Ascending aorta (tissue), 2 donors: Measurements from ENCODE around the gene DCST2. TPM values are rescaled to one million over a fixed set of nuclear protein-coding genes. Genes with fewer than 3 reads are reported as not detected.

Source experiments
- DNase-seq, 2 donors: peaks; one replicate each; pipeline ENCODE4 v3.0.0-alpha.2; 2019; ENCODE audit warnings: low spot score in 2 of 2
- H3K27ac ChIP-seq, 2 donors: fragments of 200-600 bp; sonication (generic); one replicate each; pipeline ENCODE4 v1.5.1; 2016 to 2017; ENCODE audit warnings: mild to moderate bottlenecking in 1 of 2
- H3K27me3 ChIP-seq: fragments of 200-600 bp; sonication (generic); one replicate; pipeline ENCODE4 v1.5.1; 2017
- H3K36me3 ChIP-seq, 2 donors: fragments of 200-600 bp; sonication (generic); one replicate each; pipeline ENCODE4 v1.5.1; 2016
- H3K4me1 ChIP-seq, 2 donors: fragments of 200-600 bp; sonication (generic); one replicate each; pipeline ENCODE4 v1.5.1; 2016 to 2017; ENCODE audit warnings: mild to moderate bottlenecking in 1 of 2
- H3K4me3 ChIP-seq, 2 donors: fragments of 200-600 bp; sonication (generic); one replicate each; pipeline ENCODE4 v1.5.1; 2016 to 2017; ENCODE audit warnings: mild to moderate bottlenecking in 1 of 2
- H3K9me3 ChIP-seq, 2 donors: fragments of 200-600 bp; sonication (generic); one replicate each; pipeline ENCODE4 v1.5.1; 2016
- intact Hi-C: fragments of 100-400 bp; cut with DNase I; formaldehyde crosslinking; loops from one replicate; pipeline ENCODE4 v1.15.1; 2023
- total RNA-seq: library from RNA; depleted of rRNA; stranded (reverse); fragments of >200 nt; gene quantifications from one replicate; pipeline ENCODE4 v1.1.0, GENCODE V29; 2016
- TF ChIP-seq, protein P1 (sequence below), 3 experiments: fragments of 200-600 bp in 2 of 3; fragments of 450-650 bp in 1 of 3; sonication (generic) in 2 of 3; IDR thresholded peaks; one replicate each; pipeline ENCODE4 v1.5.1; 2016 to 2019; ENCODE audit warnings: antibody characterized with exemption in 3 of 3, mild to moderate bottlenecking in 1 of 3, moderate library complexity in 1 of 3

Gene DCST2
- total RNA-seq, 1 donor from 2014 or later, result 0.64 TPM

DNA sequence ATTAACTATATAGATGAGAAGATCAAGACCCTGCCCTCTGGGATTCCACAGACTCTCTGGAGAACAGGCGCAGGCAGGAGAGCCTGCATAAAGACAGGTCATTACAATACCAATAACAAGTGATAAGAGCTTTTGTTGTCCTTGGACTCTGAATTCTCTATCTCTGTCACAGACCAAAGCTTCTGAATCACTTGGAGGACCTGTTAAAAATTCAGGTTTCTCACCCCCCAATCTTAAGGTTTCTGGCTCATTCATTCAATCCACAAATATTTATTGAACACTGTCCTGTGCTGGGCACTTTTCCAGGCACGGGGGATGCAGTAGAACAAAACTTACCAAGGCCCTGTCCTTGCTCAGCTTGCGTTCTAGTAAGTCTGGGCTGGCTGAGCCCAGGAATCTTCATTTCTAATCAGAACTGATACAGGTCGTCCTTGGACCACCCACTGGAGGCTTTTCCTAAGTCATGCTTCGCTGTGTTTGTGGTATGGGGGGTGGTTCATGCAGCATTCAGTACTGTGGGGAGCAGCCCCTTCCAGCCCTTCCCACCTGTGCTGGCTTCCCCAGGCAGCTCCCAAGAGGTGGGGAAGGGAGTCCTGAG, 31.4 kb upstream of the DCST2 start:
- intact Hi-C loops, result loop anchor here (5.0 kb wide), 1 partner anchor 108 kb away; the partner anchor contains the start of gene PBXIP1
- no peak overlapping the region for H3K27ac ChIP-seq
- TF ChIP-seq, protein P1, sequence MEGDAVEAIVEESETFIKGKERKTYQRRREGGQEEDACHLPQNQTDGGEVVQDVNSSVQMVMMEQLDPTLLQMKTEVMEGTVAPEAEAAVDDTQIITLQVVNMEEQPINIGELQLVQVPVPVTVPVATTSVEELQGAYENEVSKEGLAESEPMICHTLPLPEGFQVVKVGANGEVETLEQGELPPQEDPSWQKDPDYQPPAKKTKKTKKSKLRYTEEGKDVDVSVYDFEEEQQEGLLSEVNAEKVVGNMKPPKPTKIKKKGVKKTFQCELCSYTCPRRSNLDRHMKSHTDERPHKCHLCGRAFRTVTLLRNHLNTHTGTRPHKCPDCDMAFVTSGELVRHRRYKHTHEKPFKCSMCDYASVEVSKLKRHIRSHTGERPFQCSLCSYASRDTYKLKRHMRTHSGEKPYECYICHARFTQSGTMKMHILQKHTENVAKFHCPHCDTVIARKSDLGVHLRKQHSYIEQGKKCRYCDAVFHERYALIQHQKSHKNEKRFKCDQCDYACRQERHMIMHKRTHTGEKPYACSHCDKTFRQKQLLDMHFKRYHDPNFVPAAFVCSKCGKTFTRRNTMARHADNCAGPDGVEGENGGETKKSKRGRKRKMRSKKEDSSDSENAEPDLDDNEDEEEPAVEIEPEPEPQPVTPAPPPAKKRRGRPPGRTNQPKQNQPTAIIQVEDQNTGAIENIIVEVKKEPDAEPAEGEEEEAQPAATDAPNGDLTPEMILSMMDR (IDR thresholded peaks at IDR 0.05), result no peak

DNA sequence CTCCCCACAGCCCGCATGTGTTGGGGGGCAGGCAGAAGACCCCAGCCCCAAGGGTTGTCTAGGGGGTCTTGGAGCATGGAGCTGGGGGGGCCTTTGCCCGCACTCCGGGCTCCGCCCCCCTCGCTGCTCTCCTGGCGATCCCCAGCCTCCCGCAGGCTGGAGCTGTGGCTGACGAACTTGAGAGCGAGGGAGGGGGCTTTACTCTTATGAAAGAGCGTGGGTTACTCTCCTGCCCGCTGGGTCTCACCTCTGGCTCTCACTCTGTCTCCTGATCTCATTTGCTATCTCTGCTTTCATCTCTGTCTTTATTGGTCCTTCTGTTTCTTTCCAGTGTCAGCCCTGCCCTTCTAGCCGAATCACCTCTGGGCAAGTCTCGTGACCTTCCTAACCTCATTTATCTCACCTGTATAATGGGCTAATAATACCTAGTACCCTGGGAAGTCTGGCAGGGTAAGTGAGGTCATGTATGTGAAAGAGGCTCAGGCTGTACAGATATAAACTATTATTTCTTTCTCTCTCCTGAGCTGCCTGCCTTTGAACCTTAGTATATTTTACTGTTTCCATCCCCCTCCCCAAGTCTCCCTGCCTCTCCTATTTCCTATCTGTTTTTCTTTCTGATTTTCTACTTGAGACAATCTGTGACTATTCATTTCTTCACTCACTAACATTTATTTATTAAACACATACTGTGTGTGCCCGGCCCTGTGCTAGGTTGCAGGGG, 30.7 kb upstream of the DCST2 start:
- TF ChIP-seq, protein P1 (IDR thresholded peaks at IDR 0.05), result no peak
- H3K27ac ChIP-seq, result peak overlapping the region in 1 of 2 donors; percentile 65
- intact Hi-C loops, result loop anchor here (5.0 kb wide), 1 partner anchor 107 kb away; the partner anchor contains the start of gene PBXIP1

More for the DNA sequence above, 31.4 kb upstream of the DCST2 start:
- Histone ChIP-seq H3K27me3 (no peaks in the 10 kb centered on the region), H3K4me3 (no peak overlapping the region), H3K9me3 (no peaks in the 10 kb centered on the region), H3K36me3 (peaks cover 2 to 10% of the 10 kb centered on the region in 2 donors), H3K4me1 (peaks cover 14 to 18% of the 10 kb centered on the region in 2 donors)
- DNase-seq, result no peak

DNA sequence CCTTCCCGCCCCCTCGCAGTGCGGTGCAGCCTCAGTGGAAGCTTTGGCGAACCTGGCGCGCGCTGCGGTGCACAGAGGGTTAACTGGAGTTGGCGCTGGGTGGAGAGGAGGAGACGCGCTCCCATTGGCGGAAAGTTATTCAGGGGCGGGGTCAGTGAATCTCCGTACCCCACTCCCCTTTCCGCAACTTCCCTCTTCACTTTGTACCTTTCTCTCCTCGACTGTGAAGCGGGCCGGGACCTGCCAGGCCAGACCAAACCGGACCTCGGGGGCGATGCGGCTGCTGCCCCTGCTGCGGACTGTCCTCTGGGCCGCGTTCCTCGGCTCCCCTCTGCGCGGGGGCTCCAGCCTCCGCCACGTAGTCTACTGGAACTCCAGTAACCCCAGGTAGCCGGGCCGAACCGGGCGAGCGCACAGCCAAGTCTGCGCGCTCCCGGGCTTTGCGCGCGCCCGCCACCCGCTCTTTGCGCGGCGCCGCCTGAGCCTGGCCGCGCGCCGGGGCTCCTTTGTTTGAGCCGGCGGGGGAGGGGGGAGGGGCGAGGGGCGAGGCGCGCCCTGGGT, 30.0 kb upstream of the DCST2 start, which contains the start of gene EFNA4:
Gene EFNA4 (plus strand): TSS at position 191 of the 561 bp plus-strand sequence. CDS start 84 bp downstream, at position 275.
- intact Hi-C loops, result loop anchor here (1.0 to 5.0 kb wide), 2 partner anchors 22 to 106 kb away; partner anchors contain the start of gene PBXIP1
- Histone ChIP-seq H3K36me3 (peaks cover 2 to 19% of the 10 kb centered on the region in 2 donors), H3K27ac (peak within 1 kb of the TSS; percentile 38 to 65), H3K27me3 (no peaks in the 10 kb centered on the region), H3K9me3 (no peaks in the 10 kb centered on the region), H3K4me1 (peaks cover 14 to 18% of the 10 kb centered on the region in 2 donors), H3K4me3 (peak within 1 kb of the TSS; percentile 60 to 93)
- TF ChIP-seq, protein P1 (IDR thresholded peaks at IDR 0.05), result no peak
- peak in 1 of 2 donors; percentile 87 for DNase-seq

More for the DNA sequence above, 30.7 kb upstream of the DCST2 start:
- peaks cover 14 to 18% of the 10 kb centered on the region in 2 donors for H3K4me1 ChIP-seq
- no peak for DNase-seq
- H3K36me3 ChIP-seq, result peaks cover 2 to 16% of the 10 kb centered on the region in 2 donors
- no peaks in the 10 kb centered on the region for H3K9me3 ChIP-seq
- H3K4me3 ChIP-seq, result peak overlapping the region; percentile 60 to 93
- H3K27me3 ChIP-seq, result no peaks in the 10 kb centered on the region

DNA sequence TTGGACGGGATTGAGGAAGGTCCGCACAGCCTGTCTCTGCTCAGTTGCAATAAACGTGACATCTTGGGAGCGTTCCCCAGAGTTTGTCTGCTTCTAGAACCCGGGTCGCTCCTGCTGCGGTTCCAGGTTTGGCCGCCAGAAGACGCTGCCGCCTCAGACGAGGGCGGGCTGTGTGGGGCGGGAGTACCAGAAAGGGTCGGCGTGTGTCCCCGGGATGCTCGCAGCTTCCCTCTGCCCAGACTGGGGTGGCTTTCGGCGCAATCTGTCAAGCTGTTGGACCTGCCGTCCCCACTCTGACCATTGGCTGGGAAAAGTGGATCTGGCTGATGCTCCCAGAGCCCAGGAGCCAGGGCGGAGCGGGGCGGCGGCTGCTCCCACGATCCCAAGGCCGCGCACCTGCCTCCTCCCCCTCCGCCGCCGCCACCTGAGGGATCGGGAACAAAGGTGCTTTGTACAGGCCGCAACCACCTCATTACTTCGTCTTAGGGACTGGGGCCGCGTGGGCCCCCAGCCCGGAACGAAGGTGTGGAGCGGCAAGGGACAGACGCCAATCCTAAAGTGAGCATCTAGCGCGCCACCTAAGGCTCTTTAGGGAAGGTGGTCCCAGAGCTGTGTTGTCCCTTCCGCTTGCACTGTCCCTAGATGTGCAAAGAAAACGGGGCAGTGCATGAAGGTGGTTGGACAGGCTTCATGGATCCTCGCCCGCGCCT, 29.3 kb upstream of the DCST2 start:
- peak in 1 of 2 donors; percentile 82 for DNase-seq
- H3K9me3 ChIP-seq, result no peaks in the 10 kb centered on the region
- peaks cover 14 to 18% of the 10 kb centered on the region in 2 donors for H3K4me1 ChIP-seq
- no peak overlapping the region for H3K27ac ChIP-seq
- H3K4me3 ChIP-seq, result peak overlapping the region; percentile 60 to 93
- TF ChIP-seq, protein P1 (IDR thresholded peaks at IDR 0.05), result peak; percentile 63 to 80 (median 74)
- intact Hi-C loops, result loop anchor here (1.0 to 5.0 kb wide), 2 partner anchors 22 to 106 kb away; partner anchors contain the start of gene PBXIP1
- H3K36me3 ChIP-seq, result peaks cover 7 to 26% of the 10 kb centered on the region in 2 donors
- H3K27me3 ChIP-seq, result no peaks in the 10 kb centered on the region

DNA sequence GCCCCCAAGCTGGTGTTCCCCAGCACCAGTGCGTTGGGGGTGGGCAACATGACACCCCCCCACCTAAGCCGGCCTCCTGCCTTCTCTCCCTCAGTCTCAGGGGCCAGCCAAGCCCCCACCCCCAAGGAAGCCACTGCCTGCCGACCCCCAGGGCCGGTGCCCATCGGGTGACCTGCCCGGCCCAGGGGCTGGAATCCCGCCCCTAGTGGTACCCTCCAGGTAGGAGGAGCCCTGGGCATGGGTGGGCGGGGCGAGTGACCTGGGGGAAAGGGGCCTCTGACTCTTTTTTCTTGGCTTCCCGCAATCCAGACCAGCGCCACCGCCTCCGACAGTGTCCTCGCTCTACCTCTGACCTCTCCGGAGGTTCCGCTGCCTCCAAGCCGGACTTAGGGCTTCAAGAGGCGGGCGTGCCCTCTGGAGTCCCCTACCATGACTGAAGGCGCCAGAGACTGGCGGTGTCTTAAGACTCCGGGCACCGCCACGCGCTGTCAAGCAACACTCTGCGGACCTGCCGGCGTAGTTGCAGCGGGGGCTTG, 28.6 kb upstream of the DCST2 start:
- intact Hi-C loops, result loop anchor here (5.0 kb wide), 1 partner anchor 105 kb away; the partner anchor contains the start of gene PBXIP1
- Histone ChIP-seq H3K36me3 (peaks cover 13 to 33% of the 10 kb centered on the region in 2 donors), H3K4me3 (peak overlapping the region in 1 of 2 donors; percentile 93)

More for the DNA sequence above, 28.6 kb upstream of the DCST2 start:
- DNase-seq, result no peak
- TF ChIP-seq, protein P1 (IDR thresholded peaks at IDR 0.05), result no peak
- H3K27ac ChIP-seq, result no peak overlapping the region
- H3K27me3 ChIP-seq, result no peaks in the 10 kb centered on the region
- H3K9me3 ChIP-seq, result no peaks in the 10 kb centered on the region
- peaks cover 14 to 18% of the 10 kb centered on the region in 2 donors for H3K4me1 ChIP-seq
